HepG2 (cell line): Measurements from ENCODE around the gene ASCC2. TPM values are rescaled to one million over a fixed set of nuclear protein-coding genes. Genes with fewer than 3 reads are reported as not detected.
A peak's percentile ranks its signal among the peaks of the same experiment; 100 is the strongest.

Experiments used
- ATF7-NPFF ChIP-seq: sonication (generic); formaldehyde crosslinking; IDR thresholded peaks from 2 replicates; pipeline ENCODE4 v1.8.1; 2023; ENCODE audit warnings: mild to moderate bottlenecking, low read depth, missing genetic modification reagents, moderate library complexity
- FLYWCH1 ChIP-seq: sonication (generic); formaldehyde crosslinking; IDR thresholded peaks from 2 replicates; pipeline ENCODE4 v1.8.1; 2023; ENCODE audit warnings: mild to moderate bottlenecking, missing genetic modification reagents
- FOSL2 ChIP-seq: sonication (generic); formaldehyde crosslinking; IDR thresholded peaks from 2 replicates; pipeline ENCODE4 v1.4.0; 2020; ENCODE audit warnings: missing genetic modification reagents
- GATAD1 ChIP-seq: IDR thresholded peaks from 2 replicates; pipeline ENCODE4 v1.6.1; 2016; ENCODE audit warnings: missing genetic modification reagents, missing compliant biosample characterization
- GFI1 ChIP-seq: sonication (generic); formaldehyde crosslinking; IDR thresholded peaks from 2 replicates; pipeline ENCODE4 v1.5.0; 2020; ENCODE audit warnings: missing genetic modification reagents, mild to moderate bottlenecking, borderline replicate concordance
- KLF13 ChIP-seq: sonication (generic); formaldehyde crosslinking; IDR thresholded peaks from 2 replicates; pipeline ENCODE4 v1.4.0; 2020; ENCODE audit warnings: mild to moderate bottlenecking, missing genetic modification reagents
- TAF15 ChIP-seq: fragments of 200-400 bp; formaldehyde crosslinking; IDR thresholded peaks from one replicate; pipeline ENCODE4 v1.6.1; 2018; ENCODE audit warnings: mild to moderate bottlenecking, low read depth, low read length; ENCODE audit not compliant: poor library complexity, severe bottlenecking
- TCF7 ChIP-seq: sonication (generic); IDR thresholded peaks from 2 replicates; pipeline ENCODE4 v1.6.1; 2016; ENCODE audit warnings: antibody characterized with exemption, low read depth
- ZNF230 ChIP-seq: sonication (generic); formaldehyde crosslinking; IDR thresholded peaks from 2 replicates; pipeline ENCODE4 v1.4.0; 2020; ENCODE audit warnings: mild to moderate bottlenecking, missing genetic modification reagents
- ZNF253 ChIP-seq: sonication (generic); formaldehyde crosslinking; IDR thresholded peaks from 2 replicates; pipeline ENCODE4 v1.8.0; 2022; ENCODE audit warnings: mild to moderate bottlenecking, missing genetic modification reagents, borderline replicate concordance
- ZNF749 ChIP-seq: sonication (generic); formaldehyde crosslinking; IDR thresholded peaks from 2 replicates; pipeline ENCODE4 v1.8.0; 2022; ENCODE audit warnings: mild to moderate bottlenecking, missing genetic modification reagents, moderate library complexity, borderline replicate concordance
- ZNF781 ChIP-seq: sonication (generic); formaldehyde crosslinking; IDR thresholded peaks from 2 replicates; pipeline ENCODE4 v1.5.1; 2020; ENCODE audit warnings: borderline replicate concordance, mild to moderate bottlenecking, missing genetic modification reagents; ENCODE audit errors: not compliant biosample characterization
- ZNF850 ChIP-seq: sonication (generic); formaldehyde crosslinking; conservative IDR thresholded peaks from 2 replicates; pipeline ENCODE4 v1.9.0; 2021; ENCODE audit warnings: mild to moderate bottlenecking, missing genetic modification reagents
- ZNF891 ChIP-seq: sonication (generic); formaldehyde crosslinking; IDR thresholded peaks from 2 replicates; pipeline ENCODE4 v1.5.0; 2020; ENCODE audit warnings: mild to moderate bottlenecking, missing genetic modification reagents
- polyA plus RNA-seq, 8 experiments: library from polyadenylated mRNA; depleted of rRNA in 3 of 8; stranded (reverse) in 7 of 8; unstranded in 1 of 8; fragments of >200 nt; fragmentation: Illumina TruSeq in 4 of 8; extraction: Trizol in 4 of 8; gene quantifications; 2 replicates each; pipeline versions ENCODE4 v1.2.1 to v1.2.3, GENCODE V29; 2011 to 2016; ENCODE audit warnings: low read depth in 4 of 8, missing spikeins in 1 of 8, mixed read lengths in 1 of 8; ENCODE audit not compliant: insufficient read depth in 1 of 8
- total RNA-seq, 5 experiments: library from RNA; depleted of rRNA; stranded (reverse); fragments of >200 nt; fragmentation: Illumina TruSeq; extraction: Trizol; gene quantifications; 2 replicates each; pipeline ENCODE4 v1.2.3, GENCODE V29; 2016; ENCODE audit warnings: low read depth in 1 of 5
- TF ChIP-seq, protein P1 (sequence below): sonication (generic); formaldehyde crosslinking; IDR thresholded peaks from 2 replicates; pipeline ENCODE4 v1.4.0; 2020; ENCODE audit warnings: missing genetic modification reagents
- TF ChIP-seq, protein P2 (sequence below): sonication (generic); formaldehyde crosslinking; IDR thresholded peaks from 2 replicates; pipeline ENCODE4 v1.4.0; 2020; ENCODE audit warnings: missing genetic modification reagents
- TF ChIP-seq, protein P3 (sequence below): sonication (generic); formaldehyde crosslinking; IDR thresholded peaks from 2 replicates; pipeline ENCODE4 v1.4.0; 2020; ENCODE audit warnings: missing genetic modification reagents, mild to moderate bottlenecking, borderline replicate concordance
- TF ChIP-seq, protein P4 (sequence below): sonication (generic); formaldehyde crosslinking; IDR thresholded peaks from 2 replicates; pipeline ENCODE4 v1.4.0; 2020; ENCODE audit warnings: mild to moderate bottlenecking, missing genetic modification reagents

Gene ASCC2
- total and polyA plus RNA-seq, 2 of the 13 experiments (the other 11 are each of a cell fraction or from before 2014, with no cell fraction given) = 26.2 to 26.3 TPM

DNA sequence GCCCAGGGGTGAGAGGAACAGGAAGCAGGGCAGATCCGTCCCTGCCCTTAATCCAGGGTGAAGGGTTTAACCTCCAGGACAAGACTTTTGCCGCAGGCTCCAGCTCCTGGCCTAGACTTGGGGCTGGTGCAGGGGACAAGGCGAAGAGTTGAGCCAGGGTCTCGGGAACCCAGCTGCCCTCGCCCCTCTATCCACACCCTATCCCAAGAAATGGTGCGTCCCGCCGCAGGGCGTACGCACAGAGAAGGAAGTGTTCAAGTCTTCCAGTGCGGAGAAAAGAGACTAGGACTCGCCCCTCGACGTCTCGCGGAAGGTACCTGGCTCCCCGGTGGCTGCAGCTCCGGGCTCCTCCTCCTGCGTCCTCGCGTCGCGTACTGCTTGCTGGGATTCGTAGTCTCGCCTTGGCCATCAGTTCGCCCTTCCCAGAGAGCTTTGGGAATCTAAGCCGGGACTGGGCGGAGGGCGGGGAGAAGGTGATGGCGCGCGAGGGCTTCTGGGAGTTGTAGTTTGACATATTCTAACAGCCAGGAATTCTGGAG is 71.4 kb downstream of the ASCC2 start, which contains the start of gene ZMAT5 (continued):
- TF ChIP-seq, protein P1, sequence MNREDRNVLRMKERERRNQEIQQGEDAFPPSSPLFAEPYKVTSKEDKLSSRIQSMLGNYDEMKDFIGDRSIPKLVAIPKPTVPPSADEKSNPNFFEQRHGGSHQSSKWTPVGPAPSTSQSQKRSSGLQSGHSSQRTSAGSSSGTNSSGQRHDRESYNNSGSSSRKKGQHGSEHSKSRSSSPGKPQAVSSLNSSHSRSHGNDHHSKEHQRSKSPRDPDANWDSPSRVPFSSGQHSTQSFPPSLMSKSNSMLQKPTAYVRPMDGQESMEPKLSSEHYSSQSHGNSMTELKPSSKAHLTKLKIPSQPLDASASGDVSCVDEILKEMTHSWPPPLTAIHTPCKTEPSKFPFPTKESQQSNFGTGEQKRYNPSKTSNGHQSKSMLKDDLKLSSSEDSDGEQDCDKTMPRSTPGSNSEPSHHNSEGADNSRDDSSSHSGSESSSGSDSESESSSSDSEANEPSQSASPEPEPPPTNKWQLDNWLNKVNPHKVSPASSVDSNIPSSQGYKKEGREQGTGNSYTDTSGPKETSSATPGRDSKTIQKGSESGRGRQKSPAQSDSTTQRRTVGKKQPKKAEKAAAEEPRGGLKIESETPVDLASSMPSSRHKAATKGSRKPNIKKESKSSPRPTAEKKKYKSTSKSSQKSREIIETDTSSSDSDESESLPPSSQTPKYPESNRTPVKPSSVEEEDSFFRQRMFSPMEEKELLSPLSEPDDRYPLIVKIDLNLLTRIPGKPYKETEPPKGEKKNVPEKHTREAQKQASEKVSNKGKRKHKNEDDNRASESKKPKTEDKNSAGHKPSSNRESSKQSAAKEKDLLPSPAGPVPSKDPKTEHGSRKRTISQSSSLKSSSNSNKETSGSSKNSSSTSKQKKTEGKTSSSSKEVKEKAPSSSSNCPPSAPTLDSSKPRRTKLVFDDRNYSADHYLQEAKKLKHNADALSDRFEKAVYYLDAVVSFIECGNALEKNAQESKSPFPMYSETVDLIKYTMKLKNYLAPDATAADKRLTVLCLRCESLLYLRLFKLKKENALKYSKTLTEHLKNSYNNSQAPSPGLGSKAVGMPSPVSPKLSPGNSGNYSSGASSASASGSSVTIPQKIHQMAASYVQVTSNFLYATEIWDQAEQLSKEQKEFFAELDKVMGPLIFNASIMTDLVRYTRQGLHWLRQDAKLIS (CRISPR knock-in tag) = 0 out of 2 replicates have a peak, but pooled peaks have one; percentile 70
- TF ChIP-seq ZNF891 (CRISPR knock-in tag) (no peak), ZNF253 (CRISPR knock-in tag) (0 out of 2 replicates have a peak, but pooled peaks have one; percentile 62), GFI1 (CRISPR knock-in tag) (peak; percentile 39; the same call in 1 of the 2 replicates), KLF13 (CRISPR knock-in tag) (0 out of 2 replicates have a peak, but pooled peaks have one; percentile 14), FLYWCH1 (CRISPR knock-in tag) (no peak), GATAD1 (no peak; the same call in 1 of the 2 replicates), ATF7-NPFF (peak; percentile 42; the same call in 1 of the 2 replicates), ZNF781 (CRISPR knock-in tag) (peak; percentile 86), TCF7 (no peak), FOSL2 (peak; percentile 6; the same call in 1 of the 2 replicates), ZNF850 (CRISPR knock-in tag) (0 out of 2 replicates have a peak, but pooled peaks have one; percentile 56), TAF15 (peak; percentile 32), ZNF230 (CRISPR knock-in tag) (no peak; the same call in 1 of the 2 replicates), ZNF749 (CRISPR knock-in tag) (0 out of 2 replicates have a peak, but pooled peaks have one; percentile 67)
- TF ChIP-seq, protein P2, sequence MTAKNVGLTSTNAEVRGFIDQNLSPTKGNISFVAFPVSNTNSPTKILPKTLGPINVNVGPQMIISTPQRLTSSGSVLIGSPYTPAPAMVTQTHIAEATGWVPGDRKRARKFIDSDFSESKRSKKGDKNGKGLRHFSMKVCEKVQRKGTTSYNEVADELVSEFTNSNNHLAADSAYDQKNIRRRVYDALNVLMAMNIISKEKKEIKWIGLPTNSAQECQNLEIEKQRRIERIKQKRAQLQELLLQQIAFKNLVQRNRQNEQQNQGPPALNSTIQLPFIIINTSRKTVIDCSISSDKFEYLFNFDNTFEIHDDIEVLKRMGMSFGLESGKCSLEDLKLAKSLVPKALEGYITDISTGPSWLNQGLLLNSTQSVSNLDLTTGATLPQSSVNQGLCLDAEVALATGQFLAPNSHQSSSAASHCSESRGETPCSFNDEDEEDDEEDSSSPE (CRISPR knock-in tag) = 0 out of 2 replicates have a peak, but pooled peaks have one; percentile 29
- TF ChIP-seq, protein P3, sequence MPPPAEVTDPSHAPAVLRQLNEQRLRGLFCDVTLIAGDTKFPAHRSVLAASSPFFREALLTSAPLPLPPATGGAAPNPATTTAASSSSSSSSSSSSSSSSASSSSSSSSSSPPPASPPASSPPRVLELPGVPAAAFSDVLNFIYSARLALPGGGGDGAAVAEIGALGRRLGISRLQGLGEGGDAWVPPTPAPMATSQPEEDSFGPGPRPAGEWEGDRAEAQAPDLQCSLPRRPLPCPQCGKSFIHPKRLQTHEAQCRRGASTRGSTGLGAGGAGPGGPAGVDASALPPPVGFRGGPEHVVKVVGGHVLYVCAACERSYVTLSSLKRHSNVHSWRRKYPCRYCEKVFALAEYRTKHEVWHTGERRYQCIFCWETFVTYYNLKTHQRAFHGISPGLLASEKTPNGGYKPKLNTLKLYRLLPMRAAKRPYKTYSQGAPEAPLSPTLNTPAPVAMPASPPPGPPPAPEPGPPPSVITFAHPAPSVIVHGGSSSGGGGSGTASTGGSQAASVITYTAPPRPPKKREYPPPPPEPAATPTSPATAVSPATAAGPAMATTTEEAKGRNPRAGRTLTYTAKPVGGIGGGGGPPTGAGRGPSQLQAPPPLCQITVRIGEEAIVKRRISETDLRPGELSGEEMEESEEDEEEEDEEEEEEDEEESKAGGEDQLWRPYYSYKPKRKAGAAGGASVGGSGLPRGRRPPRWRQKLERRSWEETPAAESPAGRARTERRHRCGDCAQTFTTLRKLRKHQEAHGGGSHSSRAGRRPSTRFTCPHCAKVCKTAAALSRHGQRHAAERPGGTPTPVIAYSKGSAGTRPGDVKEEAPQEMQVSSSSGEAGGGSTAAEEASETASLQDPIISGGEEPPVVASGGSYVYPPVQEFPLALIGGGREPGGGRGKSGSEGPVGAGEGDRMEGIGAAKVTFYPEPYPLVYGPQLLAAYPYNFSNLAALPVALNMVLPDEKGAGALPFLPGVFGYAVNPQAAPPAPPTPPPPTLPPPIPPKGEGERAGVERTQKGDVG (CRISPR knock-in tag) = 0 out of 2 replicates have a peak, but pooled peaks have one; percentile 8
- TF ChIP-seq, protein P4, sequence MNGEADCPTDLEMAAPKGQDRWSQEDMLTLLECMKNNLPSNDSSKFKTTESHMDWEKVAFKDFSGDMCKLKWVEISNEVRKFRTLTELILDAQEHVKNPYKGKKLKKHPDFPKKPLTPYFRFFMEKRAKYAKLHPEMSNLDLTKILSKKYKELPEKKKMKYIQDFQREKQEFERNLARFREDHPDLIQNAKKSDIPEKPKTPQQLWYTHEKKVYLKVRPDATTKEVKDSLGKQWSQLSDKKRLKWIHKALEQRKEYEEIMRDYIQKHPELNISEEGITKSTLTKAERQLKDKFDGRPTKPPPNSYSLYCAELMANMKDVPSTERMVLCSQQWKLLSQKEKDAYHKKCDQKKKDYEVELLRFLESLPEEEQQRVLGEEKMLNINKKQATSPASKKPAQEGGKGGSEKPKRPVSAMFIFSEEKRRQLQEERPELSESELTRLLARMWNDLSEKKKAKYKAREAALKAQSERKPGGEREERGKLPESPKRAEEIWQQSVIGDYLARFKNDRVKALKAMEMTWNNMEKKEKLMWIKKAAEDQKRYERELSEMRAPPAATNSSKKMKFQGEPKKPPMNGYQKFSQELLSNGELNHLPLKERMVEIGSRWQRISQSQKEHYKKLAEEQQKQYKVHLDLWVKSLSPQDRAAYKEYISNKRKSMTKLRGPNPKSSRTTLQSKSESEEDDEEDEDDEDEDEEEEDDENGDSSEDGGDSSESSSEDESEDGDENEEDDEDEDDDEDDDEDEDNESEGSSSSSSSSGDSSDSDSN (CRISPR knock-in tag) = peak; percentile 12; the same call in 1 of the 2 replicates
